ENCODE measurements around the gene TTC8. TPM values are rescaled to one million over a fixed set of nuclear protein-coding genes. Genes with fewer than 3 reads are reported as not detected.

Gene TTC8
- total and polyA plus RNA-seq, 7 donors: 1.6 to 4.7 (median 3.0) TPM

DNA sequence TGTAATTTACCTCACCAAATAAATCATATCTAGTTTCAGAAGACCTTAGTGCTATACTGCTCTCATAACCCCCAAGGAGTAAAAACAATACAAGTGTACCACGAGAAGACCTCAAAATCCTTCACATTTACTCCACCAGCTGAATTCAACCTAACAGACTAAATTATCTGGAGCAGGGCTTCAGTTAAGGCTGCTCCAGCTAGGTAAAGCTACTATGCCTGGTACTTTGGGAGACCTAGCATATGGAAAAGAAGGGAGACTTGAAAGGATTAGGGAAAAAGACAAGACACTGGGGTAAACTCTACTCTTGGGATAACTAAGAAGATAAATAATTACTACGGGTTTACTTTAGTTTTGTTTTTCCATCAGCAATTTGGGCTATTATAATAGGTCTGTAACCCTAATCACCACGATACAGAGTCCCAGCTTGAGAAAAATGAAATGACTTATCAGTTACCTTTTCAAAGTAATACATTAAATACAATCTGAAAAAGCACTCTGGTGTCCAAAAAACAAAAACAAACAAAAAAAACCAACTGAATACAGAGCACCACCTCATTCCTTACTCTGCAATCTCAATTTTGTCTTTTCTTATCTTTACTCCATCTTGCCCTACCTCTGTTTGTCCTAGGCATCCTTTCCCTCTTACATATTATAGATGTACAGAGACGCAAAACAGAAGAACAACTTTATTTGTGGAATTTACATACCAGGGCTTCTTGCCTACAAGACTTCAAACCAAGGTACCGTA is 33.8 kb upstream of the TTC8 start:
- ATAC-seq: no peak
- H3K27me3 ChIP-seq (ENCODE audit: insufficient read depth in 3 of 3, low read length in 2 of 3): peaks cover 0 to 14% (median 0%) of the 10 kb centered on the region in 3 donors
- TF ChIP-seq, protein P1, sequence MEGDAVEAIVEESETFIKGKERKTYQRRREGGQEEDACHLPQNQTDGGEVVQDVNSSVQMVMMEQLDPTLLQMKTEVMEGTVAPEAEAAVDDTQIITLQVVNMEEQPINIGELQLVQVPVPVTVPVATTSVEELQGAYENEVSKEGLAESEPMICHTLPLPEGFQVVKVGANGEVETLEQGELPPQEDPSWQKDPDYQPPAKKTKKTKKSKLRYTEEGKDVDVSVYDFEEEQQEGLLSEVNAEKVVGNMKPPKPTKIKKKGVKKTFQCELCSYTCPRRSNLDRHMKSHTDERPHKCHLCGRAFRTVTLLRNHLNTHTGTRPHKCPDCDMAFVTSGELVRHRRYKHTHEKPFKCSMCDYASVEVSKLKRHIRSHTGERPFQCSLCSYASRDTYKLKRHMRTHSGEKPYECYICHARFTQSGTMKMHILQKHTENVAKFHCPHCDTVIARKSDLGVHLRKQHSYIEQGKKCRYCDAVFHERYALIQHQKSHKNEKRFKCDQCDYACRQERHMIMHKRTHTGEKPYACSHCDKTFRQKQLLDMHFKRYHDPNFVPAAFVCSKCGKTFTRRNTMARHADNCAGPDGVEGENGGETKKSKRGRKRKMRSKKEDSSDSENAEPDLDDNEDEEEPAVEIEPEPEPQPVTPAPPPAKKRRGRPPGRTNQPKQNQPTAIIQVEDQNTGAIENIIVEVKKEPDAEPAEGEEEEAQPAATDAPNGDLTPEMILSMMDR (IDR thresholded peaks at IDR 0.05): no peak
- no peak for DNase-seq
- H3K4me1 ChIP-seq: no peaks in the 10 kb centered on the region
- no peak overlapping the region for H3K4me3 ChIP-seq
- no peaks in the 10 kb centered on the region for H3K9me3 ChIP-seq
- intact Hi-C loops (cut with DNase I): no loop called here
- WGBS, 3 donors: 72 to 78% (median 74%) methylated on average over 5 of the region's 5 CpGs
- H3K27ac ChIP-seq: no peak overlapping the region
- H3K36me3 ChIP-seq (ENCODE audit: insufficient read depth in 1 of 2, low read depth in 1 of 2): no peaks in the 10 kb centered on the region

DNA sequence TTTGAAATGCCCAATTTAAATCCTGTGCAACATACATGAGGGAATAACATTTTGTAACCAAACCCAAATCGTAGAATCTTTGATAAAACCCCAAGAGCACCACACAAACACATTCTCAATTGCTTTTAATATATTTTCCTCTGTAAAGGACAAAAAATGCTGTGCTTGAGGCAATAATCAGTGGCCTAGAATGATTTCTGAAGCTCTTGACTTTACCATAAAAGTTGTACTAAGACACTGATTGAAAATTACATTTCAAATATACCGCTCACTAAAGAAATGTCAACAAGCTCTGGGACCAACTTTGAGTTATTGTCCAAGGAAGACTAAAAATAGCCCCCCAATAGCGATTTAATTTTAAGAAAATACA is 33.2 kb upstream of the TTC8 start:
- no peak overlapping the region for H3K27ac ChIP-seq
- 50 to 56% (median 56%) methylated on average over 3 of the region's 3 CpGs for WGBS, 3 donors
- H3K9me3 ChIP-seq: no peaks in the 10 kb centered on the region
- H3K4me1 ChIP-seq: no peaks in the 10 kb centered on the region
- no peak overlapping the region for H3K4me3 ChIP-seq
- intact Hi-C loops (cut with DNase I): no loop called here
- H3K27me3 ChIP-seq (ENCODE audit: insufficient read depth in 3 of 3, low read length in 2 of 3): peaks cover 0 to 10% (median 0%) of the 10 kb centered on the region in 3 donors
- ATAC-seq (no peak), DNase-seq (no peak)
- no peaks in the 10 kb centered on the region for H3K36me3 ChIP-seq (ENCODE audit: insufficient read depth in 1 of 2, low read depth in 1 of 2)
- TF ChIP-seq, protein P1 (IDR thresholded peaks at IDR 0.05): no peak

DNA sequence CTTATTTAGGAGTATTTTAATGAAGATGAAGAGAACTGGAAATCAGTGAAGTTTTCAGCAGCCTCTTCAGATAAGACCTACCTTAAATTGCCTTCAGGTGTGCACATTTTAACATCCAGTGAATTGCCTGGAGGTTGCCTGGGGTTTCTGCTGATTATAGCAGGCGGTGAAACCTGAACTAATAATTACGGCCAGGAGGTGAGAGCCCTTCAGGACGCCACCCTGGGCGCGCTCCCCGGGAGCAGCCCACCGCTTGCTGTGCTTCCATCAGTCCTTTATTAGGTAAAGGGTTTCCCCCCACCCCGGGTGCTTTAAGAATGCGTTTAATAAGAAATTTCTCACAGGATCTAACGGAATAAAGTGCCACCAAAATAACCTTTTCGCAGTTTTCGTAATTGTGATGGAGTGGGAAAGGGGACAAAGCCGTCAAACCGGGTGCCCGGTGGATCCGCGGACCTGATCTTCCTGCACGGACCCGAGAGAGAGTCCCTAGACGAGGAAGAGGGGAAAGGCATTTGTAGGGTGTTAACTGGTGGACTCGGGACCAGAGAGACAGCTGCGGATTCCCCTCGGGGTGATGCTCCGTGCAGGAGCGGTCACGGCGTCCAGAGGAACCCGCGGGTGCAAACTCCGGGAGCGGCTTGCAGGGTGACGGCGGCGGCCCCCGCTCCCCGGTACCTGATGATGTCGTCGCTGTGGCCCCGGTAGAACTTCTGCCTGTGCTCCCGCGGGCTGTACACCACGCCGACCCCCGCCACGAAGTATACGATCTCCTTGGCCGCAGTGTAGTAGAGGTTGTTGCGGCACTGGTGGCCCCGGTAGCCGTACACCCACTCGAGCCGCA is 32.6 kb upstream of the TTC8 start:
- Histone ChIP-seq H3K27ac (no peak overlapping the region), H3K9me3 (no peaks in the 10 kb centered on the region), H3K4me3 (peak overlapping the region; percentile 78), H3K4me1 (no peaks in the 10 kb centered on the region), H3K36me3 (ENCODE audit: insufficient read depth in 1 of 2, low read depth in 1 of 2) (no peaks in the 10 kb centered on the region), H3K27me3 (ENCODE audit: insufficient read depth in 3 of 3, low read length in 2 of 3) (peaks cover 0 to 10% (median 0%) of the 10 kb centered on the region in 3 donors)
- 4 to 7% (median 5%) methylated on average over 44 to 52 of the region's 52 CpGs for WGBS, 3 donors
- ATAC-seq (peak in 3 of 4 donors; percentile 4 to 17 (median 12)), DNase-seq (peak; percentile 16 to 51)
- intact Hi-C loops (cut with DNase I): no loop called here
- TF ChIP-seq, protein P1 (IDR thresholded peaks at IDR 0.05): no peak

DNA sequence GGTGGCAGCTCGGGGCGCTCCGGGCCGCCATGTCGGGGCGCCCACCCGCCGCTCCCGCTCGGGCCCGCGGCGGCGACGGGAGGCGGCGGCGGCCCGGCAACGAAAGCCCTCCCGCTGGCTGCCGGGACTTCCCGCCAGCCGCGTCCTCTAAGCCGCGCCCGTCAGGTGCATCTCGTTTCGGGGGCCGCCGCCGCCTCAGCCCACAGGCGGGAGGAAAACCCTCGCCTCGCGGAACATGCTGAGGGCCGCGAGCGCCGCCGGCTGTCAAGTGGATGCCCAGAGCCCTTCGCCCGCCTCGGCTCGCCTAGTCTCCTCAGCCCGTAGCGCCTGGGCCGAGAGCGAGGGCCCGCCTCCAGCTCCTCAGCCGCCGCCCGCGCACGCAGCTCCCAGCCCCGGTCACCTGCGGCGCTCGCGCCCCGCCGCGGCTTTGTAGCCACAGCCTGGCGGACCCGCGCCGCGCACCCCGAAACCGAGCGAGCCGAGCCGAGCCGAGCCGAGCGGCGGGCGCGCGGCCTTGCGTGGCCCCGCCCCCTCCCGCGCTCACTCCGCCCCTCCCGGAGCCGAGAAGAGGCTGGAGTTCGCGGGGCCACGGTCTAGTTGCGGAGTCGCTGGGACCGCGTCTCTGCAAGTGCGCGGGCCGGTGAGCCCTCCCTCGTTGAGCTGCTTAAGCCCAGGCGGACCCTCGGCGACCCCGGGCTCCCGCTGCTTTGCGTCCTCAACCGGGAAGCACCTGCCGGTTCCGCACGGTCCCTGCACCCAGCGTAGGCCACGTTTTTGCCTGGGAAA is 31.8 kb upstream of the TTC8 start, which contains the start of gene EML5:
Gene EML5, minus strand, starts transcription at position 481 of the 786 bp plus-strand sequence. Its CDS starts 450 bp downstream, at position 31.
- intact Hi-C loops (cut with DNase I): no loop called here
- peak within 1 kb of the TSS; percentile 28 for H3K27ac ChIP-seq
- H3K4me1 ChIP-seq: no peaks in the 10 kb centered on the region
- H3K9me3 ChIP-seq: no peaks in the 10 kb centered on the region
- peak; percentile 85 to 86 for DNase-seq
- TF ChIP-seq, protein P1 (IDR thresholded peaks at IDR 0.05): peak; percentile 23
- 0 to 1% (median 1%) methylated on average over 82 to 111 of the region's 111 CpGs for WGBS, 3 donors
- ATAC-seq: peak; percentile 88 to 97 (median 95)
- no peaks in the 10 kb centered on the region for H3K36me3 ChIP-seq (ENCODE audit: insufficient read depth in 1 of 2, low read depth in 1 of 2)
- peaks cover 0 to 10% (median 0%) of the 10 kb centered on the region in 3 donors for H3K27me3 ChIP-seq (ENCODE audit: insufficient read depth in 3 of 3, low read length in 2 of 3)
- peak within 1 kb of the TSS; percentile 78 for H3K4me3 ChIP-seq
